Fibroblast of villous mesenchyme (primary cell): ENCODE data around the gene CFAP57. TPM values are rescaled to one million over a fixed set of nuclear protein-coding genes. Genes with fewer than 3 reads are reported as not detected.
A peak's percentile ranks its signal among the peaks of the same experiment; 100 is the strongest.
"Not testable (repeated sequence)": the region's sequence is repeated elsewhere in the genome, so short reads cannot be mapped to it uniquely, and the experiment has no call there.

Experiments
- DNase-seq: peaks from one replicate; pipeline ENCODE4 v3.0.0-alpha.2; 2010; ENCODE audit warnings: low read depth
- H3K4me3 ChIP-seq: 2 replicates; pipeline ENCODE4 v1.5.1; 2011; ENCODE audit warnings: low read depth, mild to moderate bottlenecking, low read length
- CTCF ChIP-seq: IDR thresholded peaks from 2 replicates; pipeline ENCODE4 v1.5.1; 2012; ENCODE audit warnings: low read depth, mild to moderate bottlenecking, low read length; ENCODE audit not compliant: insufficient read depth
- total RNA-seq: library from RNA; depleted of rRNA; stranded (reverse); fragments of >200 nt; gene quantifications from 2 replicates; pipeline ENCODE4 v1.2.3, GENCODE V29; 2012

CFAP57 gene
- total RNA-seq, 1 donor = under 0.01 TPM

GRCh38 chr1:43206600-43207228 is 34.6 kb downstream of the CFAP57 start:
- peak; percentile 95 for DNase-seq
- H3K4me3 ChIP-seq = peak overlapping the region; percentile 34
- no peak for TF ChIP-seq CTCF

GRCh38 chr1:43207229-43207853 is 35.2 kb downstream of the CFAP57 start:
- peak; percentile 83 for DNase-seq
- TF ChIP-seq CTCF = no peak
- H3K4me3 ChIP-seq = peak overlapping the region; percentile 34

GRCh38 chr1:43208277-43208676 is 36.1 kb downstream of the CFAP57 start:
- H3K4me3 ChIP-seq, DNase-seq: not testable (repeated sequence)

- no peak overlapping the region for H3K4me3 ChIP-seq
- TF ChIP-seq CTCF = no peak
- no peak for DNase-seq
Observed at GRCh38 chr1:43214501-43215444, 42.6 kb downstream of the CFAP57 start.

GRCh38 chr1:43217747-43218146 is 45.6 kb downstream of the CFAP57 start:
- no peak for DNase-seq
- no peak overlapping the region for H3K4me3 ChIP-seq
- no peak for TF ChIP-seq CTCF

GRCh38 chr1:43220905-43221778 is 49.0 kb downstream of the CFAP57 start:
- DNase-seq = no peak
- TF ChIP-seq CTCF = no peak
- no peak overlapping the region for H3K4me3 ChIP-seq
